OCI-LY7 (cell line): ENCODE measurements around the gene ZCCHC4. TPM values are rescaled to one million over a fixed set of nuclear protein-coding genes. Genes with fewer than 3 reads are reported as not detected.

ENCODE experiments used
- BruUV-seq: library from RNA; stranded (reverse); fragments of 400-500 nt; replicated peaks from 2 replicates; lab custom pipeline; 2021; lab: Mats Ljungman, UMichigan
- CTCF ChIA-PET: fragments of 300-600 bp; sonication (Branson Sonifier 250); formaldehyde crosslinking; loops from one replicate; lab custom pipeline; 2022; ENCODE audit warnings: antibody characterized with exemption; ENCODE audit not compliant: unreplicated experiment; lab: Charles Lee
- POLR2A ChIA-PET: fragments of 300-600 bp; sonication (Branson Sonifier 250); formaldehyde crosslinking; loops from one replicate; lab custom pipeline; 2022; ENCODE audit warnings: antibody characterized with exemption; lab: Charles Lee
- DNase-seq: peaks from one replicate; pipeline ENCODE4 v3.0.0-alpha.2; 2015; ENCODE audit warnings: low spot score
- H2AFZ ChIP-seq: fragments of 200-600 bp; sonication (generic), shearing (Covaris generic); 2 replicates; pipeline ENCODE4 v1.6.1; 2014; ENCODE audit warnings: mild to moderate bottlenecking, antibody characterized with exemption, low read length, moderate library complexity
- H3K27ac ChIP-seq: fragments of 200-600 bp; sonication (generic); 2 replicates; pipeline ENCODE4 v1.5.1; 2014; ENCODE audit warnings: mixed run types, low read depth, mild to moderate bottlenecking, moderate library complexity, low read length, inconsistent platforms; ENCODE audit not compliant: poor library complexity, severe bottlenecking
- H3K36me3 ChIP-seq: fragments of 200-600 bp; sonication (generic); 2 replicates; pipeline ENCODE4 v1.6.1; 2014; ENCODE audit warnings: mild to moderate bottlenecking, antibody characterized with exemption, low read length, moderate library complexity, mixed read lengths; ENCODE audit not compliant: insufficient read depth
- H3K4me1 ChIP-seq: fragments of 200-600 bp; sonication (generic); 2 replicates; pipeline ENCODE4 v1.5.1; 2014; ENCODE audit warnings: mild to moderate bottlenecking, low read length; ENCODE audit not compliant: insufficient read depth, poor library complexity, severe bottlenecking
- H3K4me2 ChIP-seq: fragments of 200-600 bp; sonication (generic); 2 replicates; pipeline ENCODE4 v1.6.1; 2014; ENCODE audit warnings: mild to moderate bottlenecking, low read length
- H3K4me3 ChIP-seq: fragments of 200-600 bp; sonication (generic); 2 replicates; pipeline ENCODE4 v1.5.1; 2014; ENCODE audit warnings: mild to moderate bottlenecking, low read depth, low read length; ENCODE audit not compliant: poor library complexity, severe bottlenecking
- H3K79me2 ChIP-seq: fragments of 200-600 bp; sonication (generic); 2 replicates; pipeline ENCODE4 v1.6.1; 2016; ENCODE audit warnings: low read depth, mild to moderate bottlenecking, low read length, moderate library complexity, mixed read lengths; ENCODE audit not compliant: insufficient read depth
- H3K9me2 ChIP-seq: fragments of 200-600 bp; sonication (generic); 2 replicates; pipeline ENCODE4 v1.6.1; 2016; ENCODE audit warnings: mild to moderate bottlenecking, low read length, mixed read lengths; ENCODE audit not compliant: insufficient read depth
- H3K9me3 ChIP-seq: fragments of 200-600 bp; sonication (generic); 2 replicates; pipeline ENCODE4 v1.6.1; 2014; ENCODE audit warnings: mild to moderate bottlenecking, mixed run types, low read length, mixed read lengths
- H4K20me1 ChIP-seq: fragments of 200-600 bp; sonication (generic); 2 replicates; pipeline ENCODE4 v1.6.1; 2014; ENCODE audit warnings: mild to moderate bottlenecking, antibody characterized with exemption, low read length, moderate library complexity, mixed read lengths; ENCODE audit not compliant: insufficient read depth
- CTCF ChIP-seq: fragments of 200-600 bp; sonication (generic); conservative IDR thresholded peaks from 2 replicates; pipeline ENCODE4 v1.5.1; 2014; ENCODE audit warnings: mild to moderate bottlenecking, antibody characterized with exemption, low read length, moderate library complexity, mixed read lengths
- EZH2phosphoT487 ChIP-seq: fragments of 200-600 bp; sonication (generic); IDR thresholded peaks from 2 replicates; pipeline ENCODE4 v1.6.1; 2018; ENCODE audit warnings: low read depth, borderline replicate concordance, mild to moderate bottlenecking, mixed run types, antibody characterized with exemption, low read length, moderate library complexity, mixed read lengths
- intact Hi-C: fragments of 100-400 bp; cut with micrococcal nuclease; formaldehyde crosslinking; loops from one replicate; pipeline ENCODE4 v1.10.0; 2022; ENCODE audit not compliant: unreplicated experiment
- total RNA-seq, 2 experiments: library from RNA; depleted of rRNA in 1 of 2; stranded (reverse); fragments of >200 nt in 1 of 2; shearing (Covaris generic) in 1 of 2; gene quantifications; 2 replicates each; pipeline ENCODE4 v1.2.3, GENCODE V29; 2014 to 2022

The ZCCHC4 gene
- total RNA-seq, 2 experiments from 2014 or later = 14.9 to 15.2 TPM

GRCh38 chr4:25417014-25417413 is 104.4 kb downstream of the ZCCHC4 start:
- intact Hi-C loops = no loop called here
- BruUV-seq = no TSS peak
- TF ChIP-seq CTCF (no peak), EZH2phosphoT487 (no peak)
- H4K20me1 ChIP-seq = no peaks in the 10 kb centered on the region
- no peak overlapping the region for H2AFZ ChIP-seq
- ChIA-PET CTCF (no interaction called here), POLR2A (no interaction called here)
- H3K9me2 ChIP-seq = no peaks in the 10 kb centered on the region
- no peak overlapping the region for H3K27ac ChIP-seq
- H3K36me3 ChIP-seq = peaks cover 87% of the 10 kb centered on the region
- no peak for DNase-seq
- no peak overlapping the region for H3K4me2 ChIP-seq
- no peaks in the 10 kb centered on the region for H3K9me3 ChIP-seq
- H3K4me1 ChIP-seq = no peaks in the 10 kb centered on the region
- H3K79me2 ChIP-seq = no peaks in the 10 kb centered on the region
- no peak overlapping the region for H3K4me3 ChIP-seq

Other genes with a start within 250 kb of the ZCCHC4 start
- gene SEPSECS, start 152.3 kb upstream of the ZCCHC4 start, total RNA-seq (2014; rRNA removed; shearing (Covaris generic)) = 5.0 and 5.8 TPM in 2 replicates
- gene SEPSECS, start 152.3 kb upstream of the ZCCHC4 start, total RNA-seq (2022) = 13.0 and 15.9 TPM in 2 replicates
- 40.4 and 40.7 TPM in 2 replicates for gene PI4K2B, start 78.7 kb upstream of the ZCCHC4 start, total RNA-seq (2014; rRNA removed; shearing (Covaris generic))
- 41.6 and 42.0 TPM in 2 replicates for gene PI4K2B, start 78.7 kb upstream of the ZCCHC4 start, total RNA-seq (2022)
- gene ANAPC4, start 64.5 kb downstream of the ZCCHC4 start, total RNA-seq (2014; rRNA removed; shearing (Covaris generic)) = 32.7 and 36.1 TPM in 2 replicates
- 47.6 and 50.6 TPM in 2 replicates for gene ANAPC4, start 64.5 kb downstream of the ZCCHC4 start, total RNA-seq (2022)